NCI-H2196 treated with DMSO at 0.1 percent for 48 hours (cell line): ENCODE results near the gene WRAP73.
"Not testable (repeated sequence)": the region's sequence is repeated elsewhere in the genome, so short reads cannot be mapped to it uniquely, and the experiment has no call there.

Experiments used
- DNase-seq: peaks from one replicate; lab custom pipeline; 2025; ENCODE audit not compliant: unreplicated experiment; lab: John Stamatoyannopoulos, UW

Gene WRAP73

GRCh38 chr1:3599286-3599811 lies 50.6 kb downstream of the WRAP73 start:
- no peak for DNase-seq

GRCh38 chr1:3598522-3599285 lies 51.2 kb downstream of the WRAP73 start:
- DNase-seq, result no peak

GRCh38 chr1:3598051-3598491 lies 51.8 kb downstream of the WRAP73 start:
- DNase-seq, result no peak

- DNase-seq, result no peak
Measured at GRCh38 chr1:3597599-3597964, 52.3 kb downstream of the WRAP73 start.

- DNase-seq, result no peak
Measured at GRCh38 chr1:3596663-3597598, 53.0 kb downstream of the WRAP73 start.

- DNase-seq, result no peak
Measured at GRCh38 chr1:3595949-3596348, 54.0 kb downstream of the WRAP73 start.

- DNase-seq, result no peak
Measured at GRCh38 chr1:3594706-3595377, 55.1 kb downstream of the WRAP73 start.

GRCh38 chr1:3593745-3594144 lies 56.2 kb downstream of the WRAP73 start:
- DNase-seq, result no peak

- no peak for DNase-seq
Measured at GRCh38 chr1:3593334-3593733, 56.6 kb downstream of the WRAP73 start.

- DNase-seq, result no peak
Measured at GRCh38 chr1:3590951-3591865, 58.7 kb downstream of the WRAP73 start.

- no peak for DNase-seq
Measured at GRCh38 chr1:3590139-3590763, 59.7 kb downstream of the WRAP73 start.

- no peak for DNase-seq
Measured at GRCh38 chr1:3588395-3588794, 61.5 kb downstream of the WRAP73 start.

- no peak for DNase-seq
Measured at GRCh38 chr1:3586986-3587759, 62.7 kb downstream of the WRAP73 start.

- DNase-seq, result no peak
Measured at GRCh38 chr1:3585940-3586568, 63.8 kb downstream of the WRAP73 start.

- DNase-seq, result not testable (repeated sequence)
Measured at GRCh38 chr1:3585353-3585868, 64.5 kb downstream of the WRAP73 start.

- no peak for DNase-seq
Measured at GRCh38 chr1:3584915-3585314, 65.0 kb downstream of the WRAP73 start.

GRCh38 chr1:3583751-3584150 lies 66.2 kb downstream of the WRAP73 start:
- DNase-seq, result not testable (repeated sequence)

- no peak for DNase-seq
Measured at GRCh38 chr1:3581296-3582036, 68.4 kb downstream of the WRAP73 start.
